ENCODE measurements around the gene KCNH6.

The KCNH6 gene

DNA sequence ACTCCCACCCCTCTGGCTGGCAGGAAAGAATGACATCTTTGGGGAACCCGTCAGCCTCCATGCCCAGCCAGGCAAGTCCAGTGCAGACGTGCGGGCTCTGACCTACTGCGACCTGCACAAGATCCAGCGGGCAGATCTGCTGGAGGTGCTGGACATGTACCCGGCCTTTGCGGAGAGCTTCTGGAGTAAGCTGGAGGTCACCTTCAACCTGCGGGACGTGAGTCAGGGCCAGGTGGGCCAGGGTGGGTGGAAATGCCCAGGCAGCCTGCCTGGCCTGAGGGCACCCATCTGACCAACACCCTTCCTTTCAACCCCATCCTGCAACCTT, 19.0 kb downstream of the KCNH6 start:
- DNase-seq (ENCODE audit: low spot score), result no peak
- no peak overlapping the region for H3K27ac ChIP-seq
- TF ChIP-seq, protein P1, sequence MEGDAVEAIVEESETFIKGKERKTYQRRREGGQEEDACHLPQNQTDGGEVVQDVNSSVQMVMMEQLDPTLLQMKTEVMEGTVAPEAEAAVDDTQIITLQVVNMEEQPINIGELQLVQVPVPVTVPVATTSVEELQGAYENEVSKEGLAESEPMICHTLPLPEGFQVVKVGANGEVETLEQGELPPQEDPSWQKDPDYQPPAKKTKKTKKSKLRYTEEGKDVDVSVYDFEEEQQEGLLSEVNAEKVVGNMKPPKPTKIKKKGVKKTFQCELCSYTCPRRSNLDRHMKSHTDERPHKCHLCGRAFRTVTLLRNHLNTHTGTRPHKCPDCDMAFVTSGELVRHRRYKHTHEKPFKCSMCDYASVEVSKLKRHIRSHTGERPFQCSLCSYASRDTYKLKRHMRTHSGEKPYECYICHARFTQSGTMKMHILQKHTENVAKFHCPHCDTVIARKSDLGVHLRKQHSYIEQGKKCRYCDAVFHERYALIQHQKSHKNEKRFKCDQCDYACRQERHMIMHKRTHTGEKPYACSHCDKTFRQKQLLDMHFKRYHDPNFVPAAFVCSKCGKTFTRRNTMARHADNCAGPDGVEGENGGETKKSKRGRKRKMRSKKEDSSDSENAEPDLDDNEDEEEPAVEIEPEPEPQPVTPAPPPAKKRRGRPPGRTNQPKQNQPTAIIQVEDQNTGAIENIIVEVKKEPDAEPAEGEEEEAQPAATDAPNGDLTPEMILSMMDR (conservative IDR thresholded peaks at IDR 0.05; ENCODE audit: low read depth), result no peak
- ChIA-PET CTCF (no interaction called here), POLR2A (ENCODE audit: low non-redundant PET) (no interaction called here)

DNA sequence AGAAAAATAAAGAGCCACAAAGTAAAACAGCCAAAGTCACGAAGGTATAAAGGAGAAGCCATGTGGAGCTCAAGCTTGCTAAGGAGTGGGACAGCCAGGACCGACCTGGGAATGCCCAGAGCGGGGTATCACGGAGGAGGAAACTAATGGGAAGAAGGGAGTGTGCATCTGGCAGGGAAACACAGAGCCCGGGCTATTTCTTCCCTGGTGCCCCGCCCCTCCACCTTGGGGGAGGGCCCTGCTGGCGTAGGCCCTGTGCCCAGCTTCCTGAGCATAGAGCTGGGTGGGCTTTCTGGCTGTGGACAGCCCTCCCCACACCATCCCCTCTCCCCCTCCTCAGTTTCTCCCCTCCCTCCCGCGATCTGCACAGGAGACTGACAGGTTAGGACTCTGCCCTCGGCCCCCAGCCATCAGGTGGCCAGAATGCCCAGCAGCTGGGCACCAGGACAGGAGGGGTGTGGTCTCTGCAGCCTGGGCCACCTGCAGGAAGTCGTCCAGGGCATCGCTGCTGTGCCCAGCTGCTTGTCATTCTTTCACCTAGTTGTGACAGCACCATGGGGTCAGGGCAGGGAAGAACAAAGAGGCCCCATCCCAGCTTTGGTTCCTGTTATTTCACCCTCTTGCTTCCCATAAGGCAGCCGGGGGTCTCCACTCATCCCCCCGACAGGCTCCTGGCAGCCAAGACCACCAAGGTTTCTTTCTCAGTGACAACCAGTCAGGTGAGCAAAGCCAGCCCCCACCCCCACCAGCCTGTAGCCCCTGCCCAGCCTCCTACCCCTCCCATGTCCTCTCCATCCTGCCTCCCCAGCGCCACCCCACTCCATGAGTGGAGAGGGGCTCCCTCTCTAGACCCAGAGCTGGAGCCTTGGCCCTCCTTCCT, 20.0 kb downstream of the KCNH6 start:
- TF ChIP-seq, protein P1 (conservative IDR thresholded peaks at IDR 0.05; ENCODE audit: low read depth), result no peak
- ChIA-PET POLR2A (ENCODE audit: low non-redundant PET) (no interaction called here), CTCF (interaction anchor here (0.6 to 1.3 kb wide), 3 partner anchors 65 to 486 kb away, joined by 4 read pairs; no protein-coding TSS in a partner anchor)
- no peak overlapping the region for H3K27ac ChIP-seq
- DNase-seq (ENCODE audit: low spot score), result no peak

DNA sequence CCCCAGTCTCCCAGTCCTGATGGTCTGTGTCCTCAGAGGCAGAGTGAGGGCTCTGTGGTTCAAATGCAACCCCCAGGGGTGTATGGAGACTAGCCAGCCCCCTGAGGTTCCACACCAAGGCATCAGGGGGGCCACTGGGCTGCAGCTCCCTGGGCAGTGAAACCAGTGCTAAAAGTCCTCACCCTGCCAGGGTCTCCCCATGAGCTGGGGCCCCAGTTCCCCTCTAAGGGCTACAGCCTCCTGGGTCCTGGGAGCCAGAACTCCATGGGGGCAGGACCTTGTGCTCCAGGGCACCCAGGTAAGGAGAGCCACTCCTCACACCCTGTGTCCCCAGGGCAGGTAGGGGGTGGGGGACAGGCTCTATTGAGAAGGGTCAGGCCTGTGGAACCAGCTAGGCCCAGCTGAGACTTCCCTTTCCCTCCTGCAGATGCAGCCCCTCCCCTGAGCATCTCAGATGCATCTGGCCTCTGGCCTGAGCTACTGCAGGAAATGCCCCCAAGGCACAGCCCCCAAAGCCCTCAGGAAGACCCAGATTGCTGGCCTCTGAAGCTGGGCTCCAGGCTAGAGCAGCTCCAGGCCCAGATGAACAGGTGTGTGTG, 20.8 kb downstream of the KCNH6 start:
- no peak for DNase-seq (ENCODE audit: low spot score)
- TF ChIP-seq, protein P1 (conservative IDR thresholded peaks at IDR 0.05; ENCODE audit: low read depth), result no peak
- no peak overlapping the region for H3K27ac ChIP-seq
- CTCF ChIA-PET, result interaction anchor here (0.6 to 1.3 kb wide), 4 partner anchors 65 to 118 kb away, joined by 3 to 4 read pairs (median 4); no protein-coding TSS in a partner anchor
- POLR2A ChIA-PET (ENCODE audit: low non-redundant PET), result no interaction called here

DNA sequence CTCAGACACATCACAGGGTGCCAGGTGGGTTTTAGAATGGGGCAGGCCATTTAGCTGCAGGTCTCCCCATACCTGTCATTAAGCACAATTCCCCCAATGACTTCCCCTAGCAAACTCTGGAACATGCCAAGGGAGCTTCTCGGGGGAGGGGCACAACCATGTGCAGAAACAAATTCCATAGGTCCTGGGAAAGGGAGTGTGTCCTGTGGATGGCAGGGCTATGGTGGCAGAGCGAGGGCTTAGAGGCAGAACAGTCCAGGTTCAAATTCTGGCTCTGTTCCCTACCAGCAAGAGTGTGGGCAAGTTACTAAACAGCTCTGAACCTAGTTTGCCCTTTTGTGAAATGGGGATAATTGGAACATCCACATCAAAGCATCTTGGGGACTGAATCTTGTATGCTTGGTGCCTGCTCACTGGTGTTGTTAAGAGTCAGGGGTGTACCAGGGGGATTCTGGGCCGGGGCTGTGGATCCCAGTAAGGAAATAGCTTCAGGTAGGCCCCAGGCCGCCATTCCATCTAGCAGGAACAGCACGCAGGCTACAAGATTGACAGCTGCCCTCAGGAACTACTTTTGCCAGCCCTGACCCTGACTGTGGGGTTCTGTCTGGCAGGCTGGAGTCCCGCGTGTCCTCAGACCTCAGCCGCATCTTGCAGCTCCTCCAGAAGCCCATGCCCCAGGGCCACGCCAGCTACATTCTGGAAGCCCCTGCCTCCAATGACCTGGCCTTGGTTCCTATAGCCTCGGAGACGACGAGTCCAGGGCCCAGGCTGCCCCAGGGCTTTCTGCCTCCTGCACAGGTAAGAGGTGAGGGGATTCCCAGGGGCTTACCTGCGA, 21.5 kb downstream of the KCNH6 start:
- TF ChIP-seq, protein P1 (conservative IDR thresholded peaks at IDR 0.05; ENCODE audit: low read depth), result no peak
- ChIA-PET POLR2A (ENCODE audit: low non-redundant PET) (no interaction called here), CTCF (interaction anchor here (0.8 to 1.3 kb wide), 4 partner anchors 55 to 119 kb away, joined by 3 to 6 read pairs (median 4); no protein-coding TSS in a partner anchor)
- DNase-seq (ENCODE audit: low spot score), result no peak
- no peak overlapping the region for H3K27ac ChIP-seq

DNA sequence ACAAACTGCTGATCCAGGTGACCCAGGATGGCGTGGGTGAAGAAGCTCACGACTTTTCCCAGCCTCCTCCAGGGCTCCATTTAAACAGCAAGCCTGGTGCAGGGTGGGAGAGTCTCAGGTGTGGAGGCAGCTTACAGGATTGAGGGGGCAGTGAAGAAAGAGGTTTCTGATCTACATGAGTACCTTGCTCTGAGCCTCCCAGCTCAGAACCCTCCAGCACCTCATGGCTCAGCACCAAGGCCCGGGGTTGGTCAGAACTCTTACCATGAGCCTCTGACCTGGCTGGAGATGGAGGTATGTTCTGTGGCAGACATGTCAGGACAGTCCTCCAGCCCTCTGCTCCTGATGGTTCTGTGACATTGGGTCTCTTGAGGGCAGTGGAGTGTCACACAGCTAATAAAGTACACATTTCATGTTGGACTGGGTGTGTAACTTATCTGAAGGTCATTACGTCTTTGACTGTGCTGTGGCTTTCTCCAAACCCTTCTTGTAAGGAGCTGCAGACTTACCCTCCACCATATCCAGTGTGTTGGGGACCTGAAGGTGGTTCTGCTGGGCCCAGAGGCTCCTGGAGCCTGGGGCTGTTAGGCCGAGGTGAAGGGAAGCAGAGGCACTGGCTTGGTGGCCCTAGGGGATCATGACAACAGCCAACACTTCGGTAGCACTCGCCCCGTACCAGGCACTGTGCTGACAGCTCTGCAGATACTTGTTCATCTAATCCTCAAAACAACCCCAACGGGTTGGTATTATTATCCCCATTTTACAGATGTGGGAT, 23.3 kb downstream of the KCNH6 start:
- POLR2A ChIA-PET (ENCODE audit: low non-redundant PET), result no interaction called here
- CTCF ChIA-PET, result no interaction called here
- TF ChIP-seq, protein P1 (conservative IDR thresholded peaks at IDR 0.05; ENCODE audit: low read depth), result no peak
- 0 out of 2 replicates have a peak overlapping the region, but pooled peaks have one; percentile 6 for H3K27ac ChIP-seq
- no peak for DNase-seq (ENCODE audit: low spot score)
